CD4-positive, CD25-positive, alpha-beta regulatory T cell (primary cell): ENCODE results near the gene DLG2. TPM values are rescaled to one million over a fixed set of nuclear protein-coding genes. Genes with fewer than 3 reads are reported as not detected.

Experiments
- ATAC-seq, 2 donors: fragments of 150-1000 bp; cut with Tn5 transposase; one replicate each; pipeline ENCODE4 v1.10.0; 2021; ENCODE audit warnings: low read depth in 2 of 2, moderate number of reproducible peaks in 2 of 2, moderate library complexity in 1 of 2
- DNase-seq, 3 donors: peaks; one replicate each; pipeline versions ENCODE4 v3.0.0 to v3.0.0-alpha.2; 2012 to 2022; ENCODE audit warnings: mixed read lengths in 1 of 3
- H3K27ac ChIP-seq: one replicate; pipeline ENCODE4 v1.7.0; 2013; ENCODE audit warnings: mild to moderate bottlenecking, low read length; ENCODE audit not compliant: insufficient read depth, poor library complexity, severe bottlenecking
- H3K27me3 ChIP-seq: one replicate; pipeline ENCODE4 v1.7.0; 2013; ENCODE audit warnings: low read length; ENCODE audit not compliant: control insufficient read depth, insufficient read depth
- H3K36me3 ChIP-seq: one replicate; pipeline ENCODE4 v1.7.0; 2013; ENCODE audit warnings: mild to moderate bottlenecking, low read length, moderate library complexity; ENCODE audit not compliant: control insufficient read depth, insufficient read depth
- H3K4me1 ChIP-seq: 2 replicates; pipeline ENCODE4 v1.7.0; 2013; ENCODE audit warnings: mild to moderate bottlenecking, low read length; ENCODE audit not compliant: insufficient read depth, control insufficient read depth, poor library complexity, severe bottlenecking
- H3K4me3 ChIP-seq: one replicate; pipeline ENCODE4 v1.7.0; 2013; ENCODE audit warnings: low read depth, mild to moderate bottlenecking, low read length, moderate library complexity
- H3K9me3 ChIP-seq, 2 experiments: 1 replicate in 1 of 2; 2 replicates in 1 of 2; pipeline ENCODE4 v1.7.0; 2013; ENCODE audit warnings: low read length in 2 of 2, mild to moderate bottlenecking in 1 of 2, moderate library complexity in 1 of 2; ENCODE audit not compliant: control insufficient read depth in 2 of 2
- H3K27ac Mint-ChIP-seq, 3 donors: one replicate each; pipeline ENCODE4 v1.8.0; 2020 to 2022; ENCODE audit warnings: mild to moderate bottlenecking in 3 of 3, mixed read lengths in 3 of 3, moderate library complexity in 2 of 3
- H3K27me3 Mint-ChIP-seq: one replicate; pipeline ENCODE4 v1.8.0; 2022; ENCODE audit warnings: mild to moderate bottlenecking, mixed read lengths
- H3K36me3 Mint-ChIP-seq: one replicate; pipeline ENCODE4 v1.8.0; 2020; ENCODE audit warnings: mixed read lengths
- H3K4me1 Mint-ChIP-seq, 4 donors: one replicate each; pipeline ENCODE4 v1.8.0; 2020 to 2022; ENCODE audit warnings: mixed read lengths in 4 of 4, mild to moderate bottlenecking in 1 of 4
- H3K4me3 Mint-ChIP-seq, 4 donors: one replicate each; pipeline ENCODE4 v1.8.0; 2020 to 2022; ENCODE audit warnings: mild to moderate bottlenecking in 4 of 4, mixed read lengths in 4 of 4, moderate library complexity in 3 of 4
- H3K9me3 Mint-ChIP-seq, 7 donors: one replicate each; pipeline ENCODE4 v1.8.0; 2020 to 2022; ENCODE audit warnings: mixed read lengths in 7 of 7, mild to moderate bottlenecking in 3 of 7, moderate library complexity in 2 of 7
- polyA plus RNA-seq, 4 donors: library from polyadenylated mRNA; unstranded; fragments of 300-500 nt; fragmentation: Illumina TruSeq; gene quantifications; one replicate each; pipeline ENCODE4 v1.2.3, GENCODE V29; 2021
- total RNA-seq: library from RNA; stranded (reverse); gene quantifications from one replicate; pipeline ENCODE4 v1.2.3, GENCODE V29; 2022

Gene DLG2
- total and polyA plus RNA-seq, 5 donors from 2014 or later = 0.26 to 2.0 (median 0.94) TPM

GRCh38 chr11:84894666-84895065, 732.5 kb downstream of the DLG2 start:
- Histone ChIP-seq H3K4me3 (no peak overlapping the region), H3K27me3 (no peaks in the 10 kb centered on the region), H3K9me3 (no peaks in the 10 kb centered on the region), H3K4me1 (no peaks in the 10 kb centered on the region), H3K36me3 (no peaks in the 10 kb centered on the region), H3K27ac (no peak overlapping the region)
- Mint-ChIP-seq H3K36me3 (no peaks in the 10 kb centered on the region), H3K4me1 (no peaks in the 10 kb centered on the region), H3K27ac (no peak overlapping the region), H3K27me3 (no peaks in the 10 kb centered on the region), H3K9me3 (peaks cover 0 to 27% (median 6%) of the 10 kb centered on the region in 7 donors), H3K4me3 (no peak overlapping the region)
- no peak for DNase-seq
- no peak for ATAC-seq

- Mint-ChIP-seq H3K36me3 (no peaks in the 10 kb centered on the region), H3K9me3 (peaks cover 0 to 31% (median 9%) of the 10 kb centered on the region in 7 donors), H3K27me3 (no peaks in the 10 kb centered on the region), H3K4me3 (no peak overlapping the region), H3K27ac (no peak overlapping the region), H3K4me1 (no peaks in the 10 kb centered on the region)
- Histone ChIP-seq H3K36me3 (no peaks in the 10 kb centered on the region), H3K4me3 (no peak overlapping the region), H3K9me3 (no peaks in the 10 kb centered on the region), H3K4me1 (no peaks in the 10 kb centered on the region), H3K27ac (no peak overlapping the region), H3K27me3 (no peaks in the 10 kb centered on the region)
- no peak for DNase-seq
- ATAC-seq = no peak
These were observed 736.5 kb downstream of the DLG2 start for GRCh38 chr11:84890676-84891075.

- Mint-ChIP-seq H3K27ac (no peak overlapping the region), H3K36me3 (no peaks in the 10 kb centered on the region), H3K9me3 (peaks cover 2 to 33% (median 10%) of the 10 kb centered on the region in 7 donors), H3K27me3 (no peaks in the 10 kb centered on the region), H3K4me3 (no peak overlapping the region), H3K4me1 (no peaks in the 10 kb centered on the region)
- H3K9me3 ChIP-seq = no peaks in the 10 kb centered on the region
- DNase-seq (no peak), ATAC-seq (no peak)
- no peaks in the 10 kb centered on the region for H3K4me1 ChIP-seq
- H3K36me3 ChIP-seq = no peaks in the 10 kb centered on the region
- no peaks in the 10 kb centered on the region for H3K27me3 ChIP-seq
- no peak overlapping the region for H3K4me3 ChIP-seq
- H3K27ac ChIP-seq = no peak overlapping the region
These were observed 737.6 kb downstream of the DLG2 start for GRCh38 chr11:84889556-84889955.

- no peaks in the 10 kb centered on the region for H3K27me3 Mint-ChIP-seq
- no peak overlapping the region for H3K27ac Mint-ChIP-seq
- H3K4me3 ChIP-seq = no peak overlapping the region
These were observed 740.0 kb downstream of the DLG2 start for GRCh38 chr11:84887055-84887629.

GRCh38 chr11:84886344-84886743, 740.8 kb downstream of the DLG2 start:
- no peaks in the 10 kb centered on the region for H3K4me1 ChIP-seq
- H3K27ac Mint-ChIP-seq = no peak overlapping the region

More at GRCh38 chr11:84887055-84887629, 740.0 kb downstream of the DLG2 start:
- H3K4me1 Mint-ChIP-seq = no peaks in the 10 kb centered on the region
- Histone ChIP-seq H3K36me3 (no peaks in the 10 kb centered on the region), H3K9me3 (peaks cover 0 to 5% of the 10 kb centered on the region in 2 experiments), H3K27ac (no peak overlapping the region), H3K4me1 (no peaks in the 10 kb centered on the region), H3K27me3 (no peaks in the 10 kb centered on the region)
- H3K4me3 Mint-ChIP-seq = no peak overlapping the region
- DNase-seq = no peak
- peaks cover 2 to 24% (median 9%) of the 10 kb centered on the region in 7 donors for H3K9me3 Mint-ChIP-seq
- ATAC-seq = no peak
- no peaks in the 10 kb centered on the region for H3K36me3 Mint-ChIP-seq

GRCh38 chr11:84884836-84885235, 742.3 kb downstream of the DLG2 start:
- no peaks in the 10 kb centered on the region for H3K36me3 ChIP-seq
- DNase-seq = no peak
- H3K27ac ChIP-seq = no peak overlapping the region
- no peak overlapping the region for H3K4me3 ChIP-seq
- ATAC-seq = no peak
- H3K27me3 Mint-ChIP-seq = no peaks in the 10 kb centered on the region
- H3K4me1 Mint-ChIP-seq = no peaks in the 10 kb centered on the region
- no peaks in the 10 kb centered on the region for H3K36me3 Mint-ChIP-seq
- H3K27me3 ChIP-seq = no peaks in the 10 kb centered on the region
- H3K4me1 ChIP-seq = no peaks in the 10 kb centered on the region
- H3K4me3 Mint-ChIP-seq = no peak overlapping the region
- H3K27ac Mint-ChIP-seq = no peak overlapping the region
- H3K9me3 ChIP-seq = peaks cover 0 to 5% of the 10 kb centered on the region in 2 experiments
- peaks cover 3 to 34% (median 8%) of the 10 kb centered on the region in 7 donors for H3K9me3 Mint-ChIP-seq

More at GRCh38 chr11:84886344-84886743, 740.8 kb downstream of the DLG2 start:
- Histone ChIP-seq H3K27me3 (no peaks in the 10 kb centered on the region), H3K36me3 (no peaks in the 10 kb centered on the region), H3K27ac (no peak overlapping the region), H3K4me3 (no peak overlapping the region), H3K9me3 (peaks cover 0 to 5% of the 10 kb centered on the region in 2 experiments)
- no peaks in the 10 kb centered on the region for H3K27me3 Mint-ChIP-seq
- ATAC-seq (no peak), DNase-seq (no peak)
- H3K36me3 Mint-ChIP-seq = no peaks in the 10 kb centered on the region
- H3K4me1 Mint-ChIP-seq = no peaks in the 10 kb centered on the region
- H3K4me3 Mint-ChIP-seq = no peak overlapping the region
- peaks cover 2 to 27% (median 9%) of the 10 kb centered on the region in 7 donors for H3K9me3 Mint-ChIP-seq

- Mint-ChIP-seq H3K36me3 (no peaks in the 10 kb centered on the region), H3K27me3 (no peaks in the 10 kb centered on the region), H3K27ac (no peak overlapping the region), H3K4me1 (no peaks in the 10 kb centered on the region), H3K4me3 (no peak overlapping the region), H3K9me3 (peaks cover 2 to 36% (median 6%) of the 10 kb centered on the region in 7 donors)
- no peak overlapping the region for H3K27ac ChIP-seq
- no peaks in the 10 kb centered on the region for H3K4me1 ChIP-seq
- no peaks in the 10 kb centered on the region for H3K27me3 ChIP-seq
- H3K4me3 ChIP-seq = no peak overlapping the region
- H3K36me3 ChIP-seq = no peaks in the 10 kb centered on the region
- no peak for ATAC-seq
- DNase-seq = no peak
- H3K9me3 ChIP-seq = peaks cover 0 to 5% of the 10 kb centered on the region in 2 experiments
These were observed 745.1 kb downstream of the DLG2 start for GRCh38 chr11:84882056-84882455.

- H3K4me1 Mint-ChIP-seq = no peaks in the 10 kb centered on the region
- Histone ChIP-seq H3K27me3 (no peaks in the 10 kb centered on the region), H3K27ac (no peak overlapping the region), H3K9me3 (no peaks in the 10 kb centered on the region), H3K36me3 (no peaks in the 10 kb centered on the region), H3K4me1 (no peaks in the 10 kb centered on the region), H3K4me3 (no peak overlapping the region)
- no peak overlapping the region for H3K4me3 Mint-ChIP-seq
- no peak overlapping the region for H3K27ac Mint-ChIP-seq
- DNase-seq = no peak
- ATAC-seq = no peak
- H3K9me3 Mint-ChIP-seq = peaks cover 5 to 26% (median 15%) of the 10 kb centered on the region in 7 donors
- H3K36me3 Mint-ChIP-seq = no peaks in the 10 kb centered on the region
- H3K27me3 Mint-ChIP-seq = no peaks in the 10 kb centered on the region
These were observed 756.0 kb downstream of the DLG2 start for GRCh38 chr11:84871116-84871515.
